ENCODE measurements around the gene NXN. TPM values are rescaled to one million over a fixed set of nuclear protein-coding genes. Genes with fewer than 3 reads are reported as not detected.
"Not testable (repeated sequence)": the region's sequence is repeated elsewhere in the genome, so short reads cannot be mapped to it uniquely, and the experiment has no call there.

The NXN gene
- total RNA-seq, 4 donors from 2014 or later, result 6.6 to 28.4 (median 14.7) TPM

GRCh38 chr17:788551-788950, 191.0 kb downstream of the NXN start:
- H3K4me3 ChIP-seq, result no peak overlapping the region
- 90 to 91% methylated on average over 2 to 4 of the region's 4 CpGs for WGBS, 2 donors
- no peak for DNase-seq (ENCODE audit: low spot score in 2 of 2)
- H3K27me3 ChIP-seq, result no peaks in the 10 kb centered on the region
- TF ChIP-seq CTCF (IDR thresholded peaks at IDR 0.05) (no peak), EP300 (IDR thresholded peaks at IDR 0.05) (no peak), POLR2A (IDR thresholded peaks at IDR 0.05) (no peak)
- peaks cover 0 to 15% (median 1%) of the 10 kb centered on the region in 4 donors for H3K4me1 ChIP-seq
- no peak overlapping the region for H3K27ac ChIP-seq
- peaks cover 0 to 66% (median 20%) of the 10 kb centered on the region in 3 donors for H3K36me3 ChIP-seq
- no peaks in the 10 kb centered on the region for H3K9me3 ChIP-seq

- Histone ChIP-seq H3K27ac (no peak overlapping the region), H3K4me3 (no peak overlapping the region), H3K9me3 (no peaks in the 10 kb centered on the region), H3K36me3 (peaks cover 0 to 62% (median 20%) of the 10 kb centered on the region in 3 donors), H3K4me1 (peaks cover 0 to 23% (median 9%) of the 10 kb centered on the region in 4 donors), H3K27me3 (no peaks in the 10 kb centered on the region)
- 88 to 98% methylated on average over 10 to 12 of the region's 12 CpGs for WGBS, 2 donors
- TF ChIP-seq EP300 (IDR thresholded peaks at IDR 0.05) (no peak), POLR2A (IDR thresholded peaks at IDR 0.05) (no peak), CTCF (IDR thresholded peaks at IDR 0.05) (no peak)
- DNase-seq (ENCODE audit: low spot score in 2 of 2), result no peak
Measured at GRCh38 chr17:787641-788221, 191.8 kb downstream of the NXN start.

- DNase-seq (ENCODE audit: low spot score in 2 of 2); H3K27ac ChIP-seq; H3K27me3 ChIP-seq; H3K9me3 ChIP-seq; H3K4me3 ChIP-seq: not testable (repeated sequence)
- 89 to 92% methylated on average over 7 of the region's 7 CpGs for WGBS, 2 donors
- H3K4me1 ChIP-seq, result peaks cover 0 to 31% (median 16%) of the 10 kb centered on the region in 4 donors
- H3K36me3 ChIP-seq, result peaks cover 0 to 44% (median 20%) of the 10 kb centered on the region in 3 donors
Measured at GRCh38 chr17:785901-786300, 193.7 kb downstream of the NXN start.

GRCh38 chr17:784143-784542, 195.4 kb downstream of the NXN start:
- DNase-seq (ENCODE audit: low spot score in 2 of 2), result no peak
- 74 to 83% methylated on average over 3 of the region's 3 CpGs for WGBS, 2 donors
- H3K4me1 ChIP-seq, result peaks cover 0 to 34% (median 16%) of the 10 kb centered on the region in 4 donors
- H3K9me3 ChIP-seq, result no peaks in the 10 kb centered on the region
- H3K27me3 ChIP-seq, result no peaks in the 10 kb centered on the region
- TF ChIP-seq EP300 (IDR thresholded peaks at IDR 0.05) (no peak), CTCF (IDR thresholded peaks at IDR 0.05) (no peak), POLR2A (IDR thresholded peaks at IDR 0.05) (no peak)
- H3K27ac ChIP-seq, result no peak overlapping the region
- no peak overlapping the region for H3K4me3 ChIP-seq
- H3K36me3 ChIP-seq, result peaks cover 0 to 30% (median 12%) of the 10 kb centered on the region in 3 donors

GRCh38 chr17:781805-782731, 197.5 kb downstream of the NXN start, which contains the start of the genes GLOD4 and MRM3:
Gene GLOD4, minus strand, starts transcription at chr17:782280. Its CDS starts 25 bp downstream, at chr17:782255.
Gene MRM3, plus strand, starts transcription at chr17:782353. Its CDS starts 26 bp downstream, at chr17:782379.
- Histone ChIP-seq H3K9me3 (no peaks in the 10 kb centered on the region), H3K27me3 (no peaks in the 10 kb centered on the region), H3K4me1 (peaks cover 0 to 34% (median 16%) of the 10 kb centered on the region in 4 donors), H3K27ac (peak within 1 kb of the TSS; percentile 48 to 93 (median 87)), H3K36me3 (peaks cover 0 to 31% (median 15%) of the 10 kb centered on the region in 3 donors), H3K4me3 (peak within 1 kb of the TSS; percentile 61 to 93 (median 89))
- 0 to 1% methylated on average over 39 to 69 of the region's 87 CpGs for WGBS, 2 donors
- peak; percentile 94 to 95 for DNase-seq (ENCODE audit: low spot score in 2 of 2)
- peak; percentile 66 to 77 for TF ChIP-seq POLR2A (IDR thresholded peaks at IDR 0.05)
- TF ChIP-seq EP300 (IDR thresholded peaks at IDR 0.05), result peak in 1 of 2 donors; percentile 99
- peak in 3 of 5 experiments; percentile 22 to 74 (median 70) for TF ChIP-seq CTCF (IDR thresholded peaks at IDR 0.05)

Data from tibial nerve (tissue), 4 donors.